ENCODE data around the gene ITIH1.

The ITIH1 gene

DNA sequence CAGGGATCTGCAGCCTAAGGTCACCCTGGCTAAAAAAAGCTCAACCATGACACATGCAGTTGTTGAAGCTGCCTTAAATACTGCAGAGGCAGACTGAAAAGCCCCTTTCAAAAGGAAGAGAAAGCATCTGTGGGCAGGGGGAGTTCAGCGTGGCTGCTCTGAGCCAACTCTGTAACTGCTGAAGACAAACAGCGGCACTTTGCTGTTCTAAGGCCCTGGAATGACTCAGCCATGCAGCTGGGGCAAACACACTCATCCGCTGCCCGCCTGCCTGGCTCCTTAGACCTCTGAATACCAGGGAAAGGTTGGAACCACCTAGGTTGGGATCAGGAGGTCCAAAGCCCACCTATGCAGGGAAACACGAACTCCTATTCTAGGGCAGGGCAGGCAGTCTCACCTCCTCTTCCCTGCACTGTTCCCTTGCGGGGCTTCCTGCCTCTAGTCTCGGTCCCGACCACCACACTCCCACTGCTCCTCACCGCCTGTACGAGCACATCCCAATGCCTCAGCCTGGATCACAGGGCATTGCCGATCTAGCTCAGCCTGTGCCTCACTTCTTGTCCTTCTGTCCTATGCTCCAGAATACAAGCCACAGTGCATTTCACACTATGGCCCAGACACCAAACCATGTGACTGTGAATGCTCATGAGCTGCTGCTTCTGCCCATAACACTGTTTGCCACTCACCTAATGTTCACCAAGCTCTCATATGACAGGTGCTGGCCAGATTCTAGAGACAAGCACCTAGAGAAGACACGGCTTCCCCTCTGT is 64.0 kb downstream of the ITIH1 start:
- DNase-seq (ENCODE audit: low read depth), result no peak

Measured in EH (cell line).